Mucosa of descending colon (tissue), 3 donors: ENCODE measurements around the gene ATPAF1. TPM values are rescaled to one million over a fixed set of nuclear protein-coding genes. Genes with fewer than 3 reads are reported as not detected.

Source experiments
- ATAC-seq: fragments of 200-7000 bp; cut with Tn5 transposase; one replicate; pipeline ENCODE4 v1.9.1; 2020; ENCODE audit warnings: mild to moderate bottlenecking, moderate library complexity
- DNase-seq, 3 donors: peaks; one replicate each; pipeline ENCODE4 v3.0.0-alpha.2; 2020
- H3K36me3 ChIP-seq: fragments of 200-600 bp; one replicate; pipeline ENCODE4 v1.8.0; 2021; ENCODE audit warnings: low read depth, mild to moderate bottlenecking
- H3K4me1 ChIP-seq: fragments of 200-600 bp; one replicate; pipeline ENCODE4 v1.8.0; 2021; ENCODE audit warnings: low read depth, mild to moderate bottlenecking
- H3K4me3 ChIP-seq: fragments of 200-600 bp; one replicate; pipeline ENCODE4 v1.8.0; 2021; ENCODE audit warnings: mild to moderate bottlenecking
- H3K9me3 ChIP-seq: fragments of 200-600 bp; one replicate; pipeline ENCODE4 v1.8.0; 2021; ENCODE audit warnings: mild to moderate bottlenecking
- intact Hi-C, 2 donors: fragments of 100-400 bp; cut with DNase I in 1 of 2; cut with micrococcal nuclease in 1 of 2; formaldehyde crosslinking; loops; one replicate each; pipeline versions ENCODE4 v1.11.0 to v1.11.1; 2022; cut with DNase I, micrococcal nuclease
- total RNA-seq, 3 donors: library from RNA; stranded (reverse); fragmentation: NEBNext Ultra II Directional in 2 of 3; extraction: Animal tissue kit (Norgen Biotek cat#: 25700) in 2 of 3; gene quantifications; one replicate each; pipeline versions ENCODE4 v1.2.1 to v1.2.4, GENCODE V29; 2021 to 2023
- TF ChIP-seq, protein P1 (sequence below): fragments of 200-600 bp; IDR thresholded peaks from one replicate; pipeline ENCODE4 v1.8.0; 2022; ENCODE audit warnings: antibody characterized with exemption, mild to moderate bottlenecking
- donor health status: DM: no; HTN: no; CAD: no; lungs with moderate emphysema.
- donor health status: DM: no; HTN: no; CAD: no.
- donor health status: DM: no; HTN: yes; CAD: no.

ATPAF1 gene
- total RNA-seq, 3 donors from 2014 or later: 49.7 to 54.9 (median 52.6) TPM

DNA sequence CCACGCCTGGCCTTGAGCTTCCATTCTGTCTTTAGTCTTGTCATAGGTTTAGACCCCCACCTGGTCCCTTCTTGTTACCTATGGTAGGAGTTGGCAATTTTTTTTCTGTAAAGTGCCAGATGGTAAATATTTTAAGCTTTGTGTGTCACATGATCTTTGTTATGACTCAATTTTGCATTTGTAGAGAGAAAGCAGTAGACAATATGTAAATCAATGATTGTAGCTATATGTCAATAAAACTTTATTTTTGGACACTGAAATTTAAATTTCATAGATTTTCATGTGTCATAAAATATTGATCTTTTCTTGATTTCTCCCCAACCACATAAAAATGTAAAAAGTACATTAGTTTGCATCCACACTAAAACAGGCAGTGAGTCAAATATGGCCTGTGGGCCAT, 72.1 kb downstream of the ATPAF1 start:
- TF ChIP-seq, protein P1, sequence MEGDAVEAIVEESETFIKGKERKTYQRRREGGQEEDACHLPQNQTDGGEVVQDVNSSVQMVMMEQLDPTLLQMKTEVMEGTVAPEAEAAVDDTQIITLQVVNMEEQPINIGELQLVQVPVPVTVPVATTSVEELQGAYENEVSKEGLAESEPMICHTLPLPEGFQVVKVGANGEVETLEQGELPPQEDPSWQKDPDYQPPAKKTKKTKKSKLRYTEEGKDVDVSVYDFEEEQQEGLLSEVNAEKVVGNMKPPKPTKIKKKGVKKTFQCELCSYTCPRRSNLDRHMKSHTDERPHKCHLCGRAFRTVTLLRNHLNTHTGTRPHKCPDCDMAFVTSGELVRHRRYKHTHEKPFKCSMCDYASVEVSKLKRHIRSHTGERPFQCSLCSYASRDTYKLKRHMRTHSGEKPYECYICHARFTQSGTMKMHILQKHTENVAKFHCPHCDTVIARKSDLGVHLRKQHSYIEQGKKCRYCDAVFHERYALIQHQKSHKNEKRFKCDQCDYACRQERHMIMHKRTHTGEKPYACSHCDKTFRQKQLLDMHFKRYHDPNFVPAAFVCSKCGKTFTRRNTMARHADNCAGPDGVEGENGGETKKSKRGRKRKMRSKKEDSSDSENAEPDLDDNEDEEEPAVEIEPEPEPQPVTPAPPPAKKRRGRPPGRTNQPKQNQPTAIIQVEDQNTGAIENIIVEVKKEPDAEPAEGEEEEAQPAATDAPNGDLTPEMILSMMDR: no peak
- ATAC-seq (no peak), DNase-seq (no peak)
- intact Hi-C loops: no loop called here
- Histone ChIP-seq H3K36me3 (no peaks in the 10 kb centered on the region), H3K4me3 (no peak overlapping the region), H3K4me1 (no peaks in the 10 kb centered on the region), H3K9me3 (no peaks in the 10 kb centered on the region)

DNA sequence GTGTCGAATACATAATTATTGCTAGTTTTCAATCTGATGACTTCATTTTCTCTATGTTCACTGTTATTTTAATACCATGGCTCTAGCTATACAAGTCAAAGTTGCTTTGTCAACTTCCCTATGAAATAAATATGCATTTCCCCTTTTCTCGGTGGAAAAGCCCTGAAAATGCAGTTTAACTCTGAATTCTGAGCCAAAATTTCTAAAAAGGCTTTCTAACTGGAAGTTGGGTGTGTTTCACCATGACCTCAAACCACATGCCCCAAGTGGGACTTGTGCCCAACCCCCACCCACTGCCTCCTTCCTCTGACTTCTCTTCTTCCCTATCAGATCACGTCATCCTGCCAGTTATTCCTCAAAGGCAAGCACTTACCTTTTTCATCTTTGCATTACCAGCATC, 73.0 kb downstream of the ATPAF1 start:
- DNase-seq: peak; percentile 46 to 68 (median 58)

DNA sequence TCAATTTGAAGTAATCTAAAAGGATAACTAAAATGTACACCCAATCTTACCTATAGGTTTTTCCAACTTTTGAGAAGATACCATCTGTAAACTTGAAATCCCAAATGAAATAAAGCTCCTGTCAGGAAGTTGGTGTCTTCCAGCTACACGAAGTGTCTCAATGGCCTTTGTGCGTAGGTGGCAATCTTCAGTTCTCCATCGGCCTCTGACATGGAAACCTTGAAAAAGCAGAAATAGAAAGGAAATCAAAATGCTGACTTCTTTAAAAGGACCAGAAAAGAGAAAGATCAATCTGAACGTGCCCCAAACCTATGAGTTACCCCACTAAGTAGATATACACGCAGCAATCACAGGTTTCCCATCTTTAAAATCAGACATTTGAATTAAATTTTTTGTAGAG, 74.1 kb downstream of the ATPAF1 start:
- Histone ChIP-seq H3K4me3 (no peak overlapping the region), H3K36me3 (no peaks in the 10 kb centered on the region), H3K9me3 (no peaks in the 10 kb centered on the region), H3K4me1 (no peaks in the 10 kb centered on the region)
- DNase-seq (no peak), ATAC-seq (no peak)
- intact Hi-C loops: no loop called here
- TF ChIP-seq, protein P1: no peak

More for the DNA sequence above, 73.0 kb downstream of the ATPAF1 start:
- TF ChIP-seq, protein P1: no peak
- no peaks in the 10 kb centered on the region for H3K9me3 ChIP-seq
- no peaks in the 10 kb centered on the region for H3K4me1 ChIP-seq
- no peaks in the 10 kb centered on the region for H3K36me3 ChIP-seq
- no peak overlapping the region for H3K4me3 ChIP-seq
- intact Hi-C loops: no loop called here
- peak; percentile 55 for ATAC-seq

- TF ChIP-seq, protein P1: no peak
- Histone ChIP-seq H3K9me3 (no peaks in the 10 kb centered on the region), H3K4me3 (no peak overlapping the region), H3K36me3 (no peaks in the 10 kb centered on the region), H3K4me1 (no peaks in the 10 kb centered on the region)
- ATAC-seq: no peak
- DNase-seq: no peak
- intact Hi-C loops: no loop called here
These were observed 75.3 kb downstream of the ATPAF1 start for GRCh38 chr1:46592823-46593222.

DNA sequence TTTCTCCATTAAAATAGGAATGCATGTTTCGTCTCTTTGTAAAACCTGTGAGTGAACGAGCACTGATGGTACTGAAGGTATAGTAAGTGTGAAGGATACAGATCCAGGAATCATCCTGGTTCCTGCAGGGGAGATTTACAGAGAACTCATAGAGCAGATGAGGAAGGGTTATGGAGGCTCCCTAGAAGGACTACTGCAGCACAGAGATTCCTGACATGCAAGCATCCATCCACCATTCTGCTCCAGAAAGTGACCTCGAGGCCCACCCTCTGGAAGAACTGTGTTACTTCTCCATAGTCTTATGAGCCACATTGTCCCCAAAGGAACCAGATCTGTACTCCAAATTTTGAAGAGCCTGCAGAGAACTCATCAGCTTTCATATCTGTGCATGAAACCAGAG, 78.6 kb downstream of the ATPAF1 start:
- intact Hi-C loops: no loop called here
- ATAC-seq (no peak), DNase-seq (no peak)
- H3K4me3 ChIP-seq: no peak overlapping the region
- TF ChIP-seq, protein P1: no peak
- no peaks in the 10 kb centered on the region for H3K36me3 ChIP-seq
- no peaks in the 10 kb centered on the region for H3K4me1 ChIP-seq
- no peaks in the 10 kb centered on the region for H3K9me3 ChIP-seq

DNA sequence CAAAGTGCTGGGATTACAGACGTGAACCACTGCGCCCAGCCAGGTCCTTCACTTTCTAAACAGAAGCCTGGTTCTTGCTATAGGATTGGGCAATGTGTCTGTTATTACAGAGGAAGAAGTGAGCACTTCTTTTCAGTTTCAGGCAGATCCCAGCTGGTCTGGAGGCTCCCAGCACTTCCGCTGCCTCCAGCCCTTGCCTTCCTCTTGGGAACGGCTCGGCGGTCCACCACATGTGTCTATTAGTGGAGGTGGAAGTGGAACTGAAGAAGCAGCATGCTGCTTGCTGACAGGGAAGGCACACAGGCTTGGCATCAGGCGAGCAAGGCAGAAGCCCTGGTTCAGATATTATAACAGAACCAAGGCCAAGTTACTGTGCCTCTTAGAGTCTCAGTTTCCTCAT, 81.1 kb downstream of the ATPAF1 start:
- Histone ChIP-seq H3K9me3 (no peaks in the 10 kb centered on the region), H3K4me3 (no peak overlapping the region), H3K36me3 (no peaks in the 10 kb centered on the region), H3K4me1 (no peaks in the 10 kb centered on the region)
- ATAC-seq (peak; percentile 45), DNase-seq (peak; percentile 21 to 59 (median 34))
- TF ChIP-seq, protein P1: no peak
- intact Hi-C loops: no loop called here
